SK-N-SH (cell line): Measurements from ENCODE around the gene ZMYND8. TPM values are rescaled to one million over a fixed set of nuclear protein-coding genes. Genes with fewer than 3 reads are reported as not detected.

Experiments used
- CTCF ChIA-PET: fragments of 300-600, 350-600 bp; formaldehyde crosslinking; extraction: SDS; loops from one replicate; lab custom pipeline; 2021; lab: Yijun Ruan, JAX
- POLR2A ChIA-PET: fragments of 350-600 bp; sonication (Branson Sonifier 250); formaldehyde crosslinking; extraction: SDS; loops from one replicate; lab custom pipeline; 2020; ENCODE audit warnings: antibody characterized with exemption, inconsistent platforms; lab: Yijun Ruan, JAX
- DNase-seq: peaks from one replicate; pipeline ENCODE4 v3.0.0; 2012
- H2AFZ ChIP-seq: fragments of 200-600 bp; sonication (generic); 2 replicates; pipeline ENCODE4 v1.8.1; 2016; ENCODE audit warnings: antibody characterized with exemption, mild to moderate bottlenecking, low read depth
- H3F3A ChIP-seq: fragments of 200-600 bp; sonication (generic); replicated peaks from 2 replicates; pipeline ENCODE3; 2016; ENCODE audit warnings: antibody characterized with exemption, mild to moderate bottlenecking; ENCODE audit not compliant: insufficient read depth
- H3K27ac ChIP-seq, 2 experiments: fragments of 200-500 bp in 1 of 2; fragments of 200-600 bp in 1 of 2; sonication (Bioruptor generic) in 1 of 2; sonication (generic), shearing (Covaris generic) in 1 of 2; 2 replicates each; pipeline versions ENCODE4 v1.5.1 to v1.6.1; 2014 to 2016; ENCODE audit warnings: low read depth in 2 of 2, inconsistent platforms in 1 of 2, low read length in 1 of 2, mild to moderate bottlenecking in 1 of 2, mixed read lengths in 1 of 2
- H3K27me3 ChIP-seq: fragments of 200-600 bp; sonication (generic), shearing (Covaris generic); 2 replicates; pipeline ENCODE4 v1.6.1; 2016; ENCODE audit warnings: mixed run types; ENCODE audit not compliant: insufficient read depth
- H3K36me3 ChIP-seq, 2 experiments: fragments of 200-500 bp in 1 of 2; fragments of 200-600 bp in 1 of 2; sonication (Bioruptor generic) in 1 of 2; sonication (generic) in 1 of 2; replicated peaks in 1 of 2; 2 replicates each; pipeline versions ENCODE3 to v1.5.1; 2014 to 2016; ENCODE audit warnings: low read length in 1 of 2, mild to moderate bottlenecking in 1 of 2; ENCODE audit not compliant: insufficient read depth in 2 of 2, control insufficient read depth in 1 of 2
- H3K4me1 ChIP-seq, 2 experiments: fragments of 200-500 bp in 1 of 2; fragments of 200-600 bp in 1 of 2; sonication (Bioruptor generic) in 1 of 2; sonication (generic), shearing (Covaris generic) in 1 of 2; 2 replicates each; pipeline versions ENCODE4 v1.5.1 to v1.6.1; 2014 to 2016; ENCODE audit warnings: low read depth in 1 of 2, low read length in 1 of 2, mixed run types in 1 of 2; ENCODE audit not compliant: insufficient read depth in 2 of 2, control insufficient read depth in 1 of 2
- H3K4me2 ChIP-seq: fragments of 200-600 bp; sonication (generic), shearing (Covaris generic); 2 replicates; pipeline ENCODE4 v1.6.1; 2017; ENCODE audit warnings: mixed run types
- H3K4me3 ChIP-seq, 2 experiments: fragments of 200-500 bp in 1 of 2; fragments of 200-600 bp in 1 of 2; sonication (Bioruptor generic) in 1 of 2; sonication (generic), shearing (Covaris generic) in 1 of 2; 2 replicates each; pipeline versions ENCODE4 v1.5.1 to v1.8.1; 2014 to 2016; ENCODE audit warnings: low read depth in 2 of 2, inconsistent platforms in 1 of 2, low read length in 1 of 2, mild to moderate bottlenecking in 1 of 2, mixed read lengths in 1 of 2, moderate library complexity in 1 of 2
- H3K79me2 ChIP-seq: fragments of 200-600 bp; sonication (generic); 2 replicates; pipeline ENCODE4 v1.8.1; 2017; ENCODE audit warnings: mild to moderate bottlenecking; ENCODE audit not compliant: insufficient read depth
- H3K9ac ChIP-seq: fragments of 200-600 bp; sonication (generic); 2 replicates; pipeline ENCODE4 v1.6.1; 2017; ENCODE audit warnings: mixed run types
- H3K9me2 ChIP-seq: fragments of 200-600 bp; sonication (generic); 2 replicates; pipeline ENCODE4 v1.6.1; 2017; ENCODE audit warnings: mixed run types
- H3K9me3 ChIP-seq: fragments of 200-600 bp; sonication (generic); 2 replicates; pipeline ENCODE4 v1.6.1; 2017; ENCODE audit warnings: mixed run types, mild to moderate bottlenecking, moderate library complexity
- H4K20me1 ChIP-seq: fragments of 200-600 bp; sonication (generic); 2 replicates; pipeline ENCODE4 v1.6.1; 2017; ENCODE audit warnings: mild to moderate bottlenecking, mixed run types; ENCODE audit not compliant: insufficient read depth
- CHD2 ChIP-seq: fragments of 150-350 bp; IDR thresholded peaks from 2 replicates; pipeline ENCODE4 v1.6.1; 2018; ENCODE audit warnings: low read length; ENCODE audit not compliant: partially characterized antibody
- FOXJ3 ChIP-seq: sonication (generic); formaldehyde crosslinking; IDR thresholded peaks from 2 replicates; pipeline ENCODE4 v1.5.1; 2020; ENCODE audit warnings: mild to moderate bottlenecking, missing genetic modification reagents
- FOXM1 ChIP-seq: IDR thresholded peaks from 2 replicates; pipeline ENCODE4 v1.4.0; 2012; ENCODE audit warnings: low read depth, mild to moderate bottlenecking
- GATA2 ChIP-seq: sonication (generic); formaldehyde crosslinking; IDR thresholded peaks from 2 replicates; pipeline ENCODE4 v1.5.0; 2020; ENCODE audit warnings: mild to moderate bottlenecking, missing genetic modification reagents
- IRF3 ChIP-seq: fragments of 150-350 bp; IDR thresholded peaks from 2 replicates; pipeline ENCODE4 v1.6.1; 2016; ENCODE audit warnings: mild to moderate bottlenecking, low read depth, low read length
- NRF1 ChIP-seq: IDR thresholded peaks from 2 replicates; pipeline ENCODE4 v1.6.1; 2012; ENCODE audit warnings: low read depth, mild to moderate bottlenecking, low read length
- PBX3 ChIP-seq: IDR thresholded peaks from 2 replicates; pipeline ENCODE4; 2012
- REST ChIP-seq: IDR thresholded peaks from 2 replicates; pipeline ENCODE4 v1.6.1; 2012; ENCODE audit warnings: mild to moderate bottlenecking, low read depth, low read length, moderate library complexity
- RFX5 ChIP-seq: IDR thresholded peaks from 2 replicates; pipeline ENCODE4 v1.6.1; 2012; ENCODE audit warnings: mild to moderate bottlenecking, improper control_type of control experiment, low read length
- RXRA ChIP-seq: IDR thresholded peaks from 2 replicates; pipeline ENCODE4 v1.4.0; 2012; ENCODE audit warnings: low read depth, mild to moderate bottlenecking, borderline replicate concordance
- SIN3A ChIP-seq: IDR thresholded peaks from 2 replicates; pipeline ENCODE4 v1.6.1; 2012; ENCODE audit warnings: low read depth, mild to moderate bottlenecking, low read length, moderate library complexity, borderline replicate concordance
- SMC3 ChIP-seq: IDR thresholded peaks from 2 replicates; pipeline ENCODE4 v1.6.1; 2012; ENCODE audit warnings: low read depth, low read length, improper control_type of control experiment
- TEAD4 ChIP-seq: IDR thresholded peaks from 2 replicates; pipeline ENCODE4 v1.4.0; 2012; ENCODE audit warnings: mild to moderate bottlenecking, borderline replicate concordance; ENCODE audit not compliant: insufficient read depth
- USF1 ChIP-seq: IDR thresholded peaks from 2 replicates; pipeline ENCODE4 v1.4.0; 2012; ENCODE audit warnings: low read depth, borderline replicate concordance
- USF2 ChIP-seq: fragments of 150-350 bp; IDR thresholded peaks from 2 replicates; pipeline ENCODE4 v1.6.1; 2017; ENCODE audit warnings: antibody characterized with exemption, low read length, low read depth, borderline replicate concordance
- YY1 ChIP-seq: IDR thresholded peaks from 2 replicates; pipeline ENCODE4 v1.4.0; 2012; ENCODE audit warnings: low read depth, mild to moderate bottlenecking
- WGBS: methylation state at CpG from one replicate; pipeline ENCODE4 v1.1.6; 2017; ENCODE audit warnings: low lambda C conversion rate; 5-methylcytosine and 5-hydroxymethylcytosine counted together
- polyA plus RNA-seq, 3 experiments: library from polyadenylated mRNA; depleted of rRNA; stranded (reverse); fragments of >200 nt; gene quantifications; 2 replicates each; pipeline ENCODE4 v1.2.3, GENCODE V29; 2012

The ZMYND8 gene
- polyA plus RNA-seq, 1 of the 3 experiments (the other 2 are of a cell fraction) = 25.3 TPM

GRCh38 chr20:47345214-47345613 lies 11.3 kb downstream of the ZMYND8 start:
- Histone ChIP-seq H3K27ac (no peak overlapping the region), H3K4me2 (no peak overlapping the region), H3K27me3 (no peaks in the 10 kb centered on the region), H3K79me2 (peaks cover 99% of the 10 kb centered on the region), H3K4me1 (peaks cover 10 to 27% of the 10 kb centered on the region in 2 experiments; a peak in 3 of 4 replicates), H3F3A (peaks cover 8% of the 10 kb centered on the region), H2AFZ (no peak overlapping the region), H3K9ac (no peak overlapping the region), H3K4me3 (no peak overlapping the region), H3K36me3 (peaks cover 9 to 43% of the 10 kb centered on the region in 2 experiments), H4K20me1 (no peaks in the 10 kb centered on the region), H3K9me2 (no peaks in the 10 kb centered on the region), H3K9me3 (no peaks in the 10 kb centered on the region)
- CTCF ChIA-PET = interaction anchor here (1.1 kb wide), 1 partner anchor 39 kb away, joined by 3 read pairs; no protein-coding TSS in a partner anchor
- no peak for TF ChIP-seq RXRA
- TF ChIP-seq GATA2 (CRISPR knock-in tag) = no peak
- no peak for TF ChIP-seq REST
- no peak for TF ChIP-seq USF2
- TF ChIP-seq IRF3 = no peak
- TF ChIP-seq RFX5 = no peak
- no peak for TF ChIP-seq USF1
- no peak for TF ChIP-seq SIN3A
- TF ChIP-seq FOXJ3 (CRISPR knock-in tag) = no peak
- TF ChIP-seq YY1 = no peak
- no peak for TF ChIP-seq TEAD4
- TF ChIP-seq PBX3 = no peak
- no peak for TF ChIP-seq SMC3
- no peak for TF ChIP-seq NRF1
- TF ChIP-seq FOXM1 = no peak
- TF ChIP-seq CHD2 = no peak
- POLR2A ChIA-PET = no interaction called here
- WGBS = 95% methylated on average over 7 of the region's 7 CpGs
- DNase-seq = no peak
